Activated CD4-positive, alpha-beta T cell treated with anti-CD3 and anti-CD28 coated beads, Interleukin-2, amount 10 ng/mL, durations not matched to agents 7 days and 5 days (primary cell): ENCODE measurements around the gene CHTF18. TPM values are rescaled to one million over a fixed set of nuclear protein-coding genes. Genes with fewer than 3 reads are reported as not detected.

Experiments
- CTCF ChIA-PET: fragments of 350-600 bp; sonication (Branson Sonifier 250); formaldehyde crosslinking; loops from one replicate; lab custom pipeline; 2021; ENCODE audit warnings: antibody characterized with exemption; lab: Charles Lee
- POLR2A ChIA-PET: fragments of 350-600 bp; sonication (Branson Sonifier 250); formaldehyde crosslinking; loops from one replicate; lab custom pipeline; 2021; ENCODE audit warnings: antibody characterized with exemption; lab: Charles Lee
- DNase-seq: peaks from one replicate; pipeline ENCODE4 v3.0.0-alpha.2; 2020
- H3K27ac Mint-ChIP-seq: one replicate; pipeline ENCODE4 v1.8.0; 2021; ENCODE audit warnings: mild to moderate bottlenecking, moderate library complexity, mixed read lengths
- H3K27me3 Mint-ChIP-seq: one replicate; pipeline ENCODE4 v1.8.0; 2021; ENCODE audit warnings: mixed read lengths
- H3K36me3 Mint-ChIP-seq: one replicate; pipeline ENCODE4 v1.8.0; 2021; ENCODE audit warnings: low read depth, mixed read lengths
- H3K4me1 Mint-ChIP-seq: one replicate; pipeline ENCODE4 v1.8.0; 2021; ENCODE audit warnings: mixed read lengths
- H3K4me3 Mint-ChIP-seq: one replicate; pipeline ENCODE4 v1.8.0; 2021; ENCODE audit warnings: mild to moderate bottlenecking, moderate library complexity, mixed read lengths
- H3K9me3 Mint-ChIP-seq: one replicate; pipeline ENCODE4 v1.8.0; 2021; ENCODE audit warnings: mixed read lengths
- total RNA-seq, 2 experiments: library from RNA; stranded (reverse); gene quantifications; one replicate each; pipeline ENCODE4 v1.2.3, GENCODE V29; 2021

CHTF18 gene
- total RNA-seq, 2 experiments from 2014 or later = 85.9 to 111 TPM

GRCh38 chr16:762595-763268 is 25.7 kb upstream of the CHTF18 start:
- Mint-ChIP-seq H3K36me3 (no peaks in the 10 kb centered on the region), H3K27ac (peak overlapping the region; percentile 5), H3K4me3 (no peak overlapping the region), H3K27me3 (no peaks in the 10 kb centered on the region), H3K9me3 (no peaks in the 10 kb centered on the region), H3K4me1 (no peaks in the 10 kb centered on the region)
- ChIA-PET CTCF (no interaction called here), POLR2A (no interaction called here)
- DNase-seq = no peak

- Mint-ChIP-seq H3K36me3 (no peaks in the 10 kb centered on the region), H3K27me3 (no peaks in the 10 kb centered on the region), H3K9me3 (no peaks in the 10 kb centered on the region), H3K4me3 (no peak overlapping the region), H3K4me1 (no peaks in the 10 kb centered on the region), H3K27ac (no peak overlapping the region)
- POLR2A ChIA-PET = no interaction called here
- no peak for DNase-seq
- CTCF ChIA-PET = interaction anchor here (1.4 kb wide), 1 partner anchor 13 kb away, joined by 3 read pairs; no protein-coding TSS in a partner anchor
These were observed 24.8 kb upstream of the CHTF18 start for GRCh38 chr16:763369-764183.

- ChIA-PET CTCF (interaction anchor here (1.4 kb wide), 1 partner anchor 13 kb away, joined by 3 read pairs; no protein-coding TSS in a partner anchor), POLR2A (no interaction called here)
- Mint-ChIP-seq H3K9me3 (no peaks in the 10 kb centered on the region), H3K36me3 (no peaks in the 10 kb centered on the region), H3K27ac (no peak overlapping the region), H3K4me3 (no peak overlapping the region), H3K27me3 (no peaks in the 10 kb centered on the region), H3K4me1 (no peaks in the 10 kb centered on the region)
- DNase-seq = no peak
These were observed 24.2 kb upstream of the CHTF18 start for GRCh38 chr16:764184-764750.

GRCh38 chr16:764848-765487 is 23.5 kb upstream of the CHTF18 start:
- H3K36me3 Mint-ChIP-seq = no peaks in the 10 kb centered on the region
- CTCF ChIA-PET = no interaction called here
- POLR2A ChIA-PET = no interaction called here
- no peak for DNase-seq
- H3K4me1 Mint-ChIP-seq = no peaks in the 10 kb centered on the region
- no peaks in the 10 kb centered on the region for H3K9me3 Mint-ChIP-seq
- no peak overlapping the region for H3K27ac Mint-ChIP-seq
- no peak overlapping the region for H3K4me3 Mint-ChIP-seq
- H3K27me3 Mint-ChIP-seq = no peaks in the 10 kb centered on the region

- Mint-ChIP-seq H3K4me3 (no peak overlapping the region), H3K36me3 (no peaks in the 10 kb centered on the region), H3K4me1 (no peaks in the 10 kb centered on the region), H3K27me3 (no peaks in the 10 kb centered on the region), H3K9me3 (no peaks in the 10 kb centered on the region), H3K27ac (no peak overlapping the region)
- no peak for DNase-seq
- ChIA-PET POLR2A (no interaction called here), CTCF (interaction anchor here (1.4 kb wide), 1 partner anchor 19 kb away, joined by 5 read pairs; no protein-coding TSS in a partner anchor)
These were observed 22.9 kb upstream of the CHTF18 start for GRCh38 chr16:765488-765865.

DNA sequence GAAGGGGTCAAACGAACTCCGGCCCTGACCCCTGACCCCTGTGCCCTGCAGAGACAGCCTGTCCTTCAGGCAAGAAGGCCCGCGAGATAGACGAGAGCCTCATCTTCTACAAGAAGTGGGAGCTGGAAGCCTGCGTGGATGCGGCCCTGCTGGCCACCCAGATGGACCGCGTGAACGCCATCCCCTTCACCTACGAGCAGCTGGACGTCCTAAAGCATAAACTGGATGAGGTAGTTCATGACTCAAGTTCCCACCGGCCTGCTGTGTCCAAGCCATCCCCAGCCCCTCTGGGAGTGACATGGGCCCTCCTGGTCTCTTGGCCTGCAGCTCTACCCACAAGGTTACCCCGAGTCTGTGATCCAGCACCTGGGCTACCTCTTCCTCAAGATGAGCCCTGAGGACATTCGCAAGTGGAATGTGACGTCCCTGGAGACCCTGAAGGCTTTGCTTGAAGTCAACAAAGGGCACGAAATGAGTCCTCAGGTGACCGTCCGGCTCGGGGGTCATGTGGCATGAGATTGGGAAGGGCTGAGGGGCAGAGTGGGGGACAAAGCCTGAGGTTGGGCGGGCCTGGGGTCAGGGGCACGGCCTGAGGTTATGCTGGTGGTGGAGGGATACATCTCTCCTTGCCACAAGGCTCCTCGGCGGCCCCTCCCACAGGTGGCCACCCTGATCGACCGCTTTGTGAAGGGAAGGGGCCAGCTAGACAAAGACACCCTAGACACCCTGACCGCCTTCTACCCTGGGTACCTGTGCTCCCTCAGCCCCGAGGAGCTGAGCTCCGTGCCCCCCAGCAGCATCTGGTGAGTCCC is 22.2 kb upstream of the CHTF18 start:
- no peaks in the 10 kb centered on the region for H3K27me3 Mint-ChIP-seq
- H3K36me3 Mint-ChIP-seq = no peaks in the 10 kb centered on the region
- ChIA-PET POLR2A (no interaction called here), CTCF (interaction anchor here (1.1 to 1.4 kb wide), 2 partner anchors 10 to 18 kb away, joined by 3 to 5 read pairs; no protein-coding TSS in a partner anchor)
- no peak overlapping the region for H3K27ac Mint-ChIP-seq
- no peaks in the 10 kb centered on the region for H3K4me1 Mint-ChIP-seq
- DNase-seq = no peak
- no peaks in the 10 kb centered on the region for H3K9me3 Mint-ChIP-seq
- no peak overlapping the region for H3K4me3 Mint-ChIP-seq

DNA sequence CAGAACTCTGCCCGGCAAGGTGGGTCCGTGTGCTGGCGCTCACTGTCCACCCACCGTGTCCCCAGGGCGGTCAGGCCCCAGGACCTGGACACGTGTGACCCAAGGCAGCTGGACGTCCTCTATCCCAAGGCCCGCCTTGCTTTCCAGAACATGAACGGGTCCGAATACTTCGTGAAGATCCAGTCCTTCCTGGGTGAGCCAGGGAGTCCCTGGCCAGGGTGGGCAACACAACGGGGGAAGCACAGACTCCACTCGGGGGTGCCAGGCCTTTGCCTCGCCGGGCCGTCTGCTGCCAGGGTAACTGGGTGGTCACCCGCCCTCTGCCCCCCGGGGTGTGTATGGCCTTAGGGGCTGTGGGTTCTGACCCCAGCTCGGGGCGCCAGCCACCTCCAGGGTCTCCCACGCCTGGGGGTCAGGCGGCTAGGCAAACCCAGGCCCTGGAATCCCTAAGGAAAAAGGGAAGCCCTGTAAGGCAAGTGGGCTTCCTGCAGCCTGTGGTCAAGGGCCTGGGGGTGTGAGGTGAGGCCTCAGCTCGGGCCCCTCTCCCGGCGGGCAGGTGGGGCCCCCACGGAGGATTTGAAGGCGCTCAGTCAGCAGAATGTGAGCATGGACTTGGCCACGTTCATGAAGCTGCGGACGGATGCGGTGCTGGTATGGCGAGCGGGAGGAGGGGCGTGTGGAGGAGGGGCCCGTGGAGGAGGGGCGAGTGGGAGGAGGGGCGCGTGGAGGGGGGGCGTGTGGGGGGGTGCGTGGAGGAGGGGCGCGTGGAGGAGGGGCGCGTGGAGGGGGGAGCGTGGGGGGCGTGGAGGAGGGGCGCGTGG is 21.4 kb upstream of the CHTF18 start:
- no peak for DNase-seq
- Mint-ChIP-seq H3K27me3 (no peaks in the 10 kb centered on the region), H3K36me3 (no peaks in the 10 kb centered on the region), H3K27ac (no peak overlapping the region), H3K4me1 (no peaks in the 10 kb centered on the region), H3K4me3 (no peak overlapping the region), H3K9me3 (no peaks in the 10 kb centered on the region)
- ChIA-PET CTCF (interaction anchor here (1.1 to 1.4 kb wide), 2 partner anchors 9 to 17 kb away, joined by 3 to 5 read pairs; no protein-coding TSS in a partner anchor), POLR2A (no interaction called here)

DNA sequence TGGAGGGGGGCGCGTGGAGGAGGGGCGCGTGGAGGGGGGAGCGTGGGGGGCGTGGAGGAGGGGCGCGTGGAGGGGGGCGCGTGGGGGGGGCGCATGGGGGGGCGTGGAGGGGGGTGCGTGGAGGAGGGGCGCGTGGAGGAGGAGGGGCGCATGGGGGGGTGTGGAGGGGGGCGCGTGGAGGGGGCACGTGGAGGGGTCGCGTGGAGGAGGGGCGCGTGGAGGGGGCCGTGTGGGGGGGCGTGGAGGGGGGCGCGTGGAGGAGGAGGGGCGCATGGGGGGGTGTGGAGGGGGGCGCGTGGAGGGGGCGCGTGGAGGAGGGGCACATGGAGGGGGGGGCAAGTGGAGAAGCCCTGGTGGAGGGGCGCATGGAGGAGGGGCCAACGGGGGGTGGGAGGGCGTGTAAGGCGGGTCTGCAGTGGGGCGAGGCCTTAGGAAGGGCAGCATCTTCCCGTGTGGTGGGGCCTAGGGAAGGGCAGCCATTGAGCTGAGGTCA is 20.6 kb upstream of the CHTF18 start:
- ChIA-PET CTCF (no interaction called here), POLR2A (no interaction called here)
- Mint-ChIP-seq H3K27ac (no peak overlapping the region), H3K27me3 (no peaks in the 10 kb centered on the region), H3K9me3 (no peaks in the 10 kb centered on the region), H3K4me3 (no peak overlapping the region), H3K36me3 (no peaks in the 10 kb centered on the region), H3K4me1 (no peaks in the 10 kb centered on the region)
- no peak for DNase-seq

DNA sequence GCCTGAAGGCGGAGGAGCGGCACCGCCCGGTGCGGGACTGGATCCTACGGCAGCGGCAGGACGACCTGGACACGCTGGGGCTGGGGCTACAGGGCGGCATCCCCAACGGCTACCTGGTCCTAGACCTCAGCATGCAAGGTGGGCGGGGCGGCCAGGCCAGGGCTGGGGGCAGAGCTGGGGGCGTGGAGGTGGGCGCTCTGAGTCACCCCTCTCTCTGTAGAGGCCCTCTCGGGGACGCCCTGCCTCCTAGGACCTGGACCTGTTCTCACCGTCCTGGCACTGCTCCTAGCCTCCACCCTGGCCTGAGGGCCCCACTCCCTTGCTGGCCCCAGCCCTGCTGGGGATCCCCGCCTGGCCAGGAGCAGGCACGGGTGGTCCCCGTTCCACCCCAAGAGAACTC is 20.0 kb upstream of the CHTF18 start:
- Mint-ChIP-seq H3K4me1 (no peaks in the 10 kb centered on the region), H3K4me3 (no peak overlapping the region), H3K27me3 (no peaks in the 10 kb centered on the region), H3K27ac (no peak overlapping the region), H3K36me3 (no peaks in the 10 kb centered on the region), H3K9me3 (no peaks in the 10 kb centered on the region)
- no peak for DNase-seq
- ChIA-PET CTCF (no interaction called here), POLR2A (no interaction called here)

DNA sequence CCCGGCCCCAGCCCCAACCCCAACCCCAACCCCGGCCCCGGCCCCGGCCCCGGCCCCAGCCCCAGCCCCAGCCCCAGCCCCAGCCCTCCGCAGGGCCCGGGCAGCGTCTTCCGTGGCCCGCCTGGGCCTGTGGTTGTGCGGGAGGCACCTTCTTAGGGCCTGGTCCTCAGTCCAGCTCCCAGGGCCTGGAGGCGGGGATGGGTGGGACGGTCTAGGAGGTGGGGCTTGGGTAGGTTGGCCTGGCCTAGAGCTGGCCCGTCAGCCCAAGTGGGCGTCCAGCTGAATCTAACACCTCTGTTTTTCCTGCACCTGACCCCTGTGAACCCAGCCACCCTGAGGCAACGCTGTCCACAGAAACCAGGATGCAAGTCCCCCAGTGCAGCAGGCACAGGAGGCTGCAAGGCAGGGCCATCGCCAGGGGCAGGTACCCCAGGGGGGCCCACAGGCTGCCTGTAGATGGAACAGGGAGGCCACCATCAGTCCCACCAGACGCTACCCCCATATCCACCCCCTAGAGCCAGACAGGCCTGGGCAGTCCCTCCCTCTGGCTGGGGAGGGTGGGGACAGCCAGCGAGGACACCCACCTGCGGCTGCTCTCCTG is 19.1 kb upstream of the CHTF18 start:
- H3K9me3 Mint-ChIP-seq = no peaks in the 10 kb centered on the region
- ChIA-PET POLR2A (no interaction called here), CTCF (no interaction called here)
- no peaks in the 10 kb centered on the region for H3K36me3 Mint-ChIP-seq
- H3K4me3 Mint-ChIP-seq = no peak overlapping the region
- H3K4me1 Mint-ChIP-seq = no peaks in the 10 kb centered on the region
- no peak overlapping the region for H3K27ac Mint-ChIP-seq
- no peaks in the 10 kb centered on the region for H3K27me3 Mint-ChIP-seq
- no peak for DNase-seq

- Mint-ChIP-seq H3K36me3 (no peaks in the 10 kb centered on the region), H3K27ac (no peak overlapping the region), H3K4me3 (no peak overlapping the region), H3K9me3 (no peaks in the 10 kb centered on the region), H3K27me3 (no peaks in the 10 kb centered on the region), H3K4me1 (no peaks in the 10 kb centered on the region)
- ChIA-PET POLR2A (no interaction called here), CTCF (no interaction called here)
- no peak for DNase-seq
These were observed 18.5 kb upstream of the CHTF18 start for GRCh38 chr16:769934-770333.
